ENCODE data around the gene MGARP. TPM values are rescaled to one million over a fixed set of nuclear protein-coding genes. Genes with fewer than 3 reads are reported as not detected.

Gene MGARP
- total and polyA plus RNA-seq, 7 experiments from 2014 or later = 0.29 to 0.70 (median 0.31) TPM; not detected in 3

GRCh38 chr4:139274790-139275189 lies 5.2 kb downstream of the MGARP start:
- H3K4me1 ChIP-seq (ENCODE audit: control insufficient read depth in 2 of 2, insufficient read depth in 2 of 2, low read length in 2 of 2) = peaks cover 0 to 12% of the 10 kb centered on the region in 2 donors
- Mint-ChIP-seq H3K9me3 (no peaks in the 10 kb centered on the region), H3K36me3 (peaks cover 0 to 4% (median 0%) of the 10 kb centered on the region in 5 donors), H3K27ac (no peak overlapping the region), H3K4me1 (peaks cover 11 to 16% (median 13%) of the 10 kb centered on the region in 7 donors), H3K4me3 (no peak overlapping the region), H3K27me3 (peaks cover 30 to 44% (median 39%) of the 10 kb centered on the region in 5 donors)
- ChIA-PET POLR2A (interaction anchor here (1.0 kb wide), 1 partner anchor 47 kb away, joined by 4 read pairs; no protein-coding TSS in a partner anchor), CTCF (no interaction called here)
- H3K27ac ChIP-seq (ENCODE audit: low read depth, low read length) = no peak overlapping the region
- ATAC-seq (no peak), DNase-seq (no peak)
- peaks cover 3 to 19% of the 10 kb centered on the region in 2 donors for H3K27me3 ChIP-seq (ENCODE audit: control insufficient read depth in 2 of 2, insufficient read depth in 2 of 2, low read length in 2 of 2)
- no peaks in the 10 kb centered on the region for H3K9me3 ChIP-seq (ENCODE audit: control insufficient read depth in 2 of 3, low read length in 3 of 3)
- H3K4me3 ChIP-seq (ENCODE audit: low read length) = no peak overlapping the region
- intact Hi-C loops (cut with micrococcal nuclease) = no loop called here
- no peaks in the 10 kb centered on the region for H3K36me3 ChIP-seq (ENCODE audit: control insufficient read depth in 2 of 3, insufficient read depth in 3 of 3, low read length in 3 of 3)

- Histone ChIP-seq H3K9me3 (ENCODE audit: control insufficient read depth in 2 of 3, low read length in 3 of 3) (no peaks in the 10 kb centered on the region), H3K4me3 (ENCODE audit: low read length) (no peak overlapping the region), H3K4me1 (ENCODE audit: control insufficient read depth in 2 of 2, insufficient read depth in 2 of 2, low read length in 2 of 2) (peaks cover 0 to 2% of the 10 kb centered on the region in 2 donors), H3K36me3 (ENCODE audit: control insufficient read depth in 2 of 3, insufficient read depth in 3 of 3, low read length in 3 of 3) (no peaks in the 10 kb centered on the region), H3K27ac (ENCODE audit: low read depth, low read length) (no peak overlapping the region), H3K27me3 (ENCODE audit: control insufficient read depth in 2 of 2, insufficient read depth in 2 of 2, low read length in 2 of 2) (peaks cover 3 to 9% of the 10 kb centered on the region in 2 donors)
- Mint-ChIP-seq H3K36me3 (peaks cover 0 to 4% (median 0%) of the 10 kb centered on the region in 5 donors), H3K9me3 (no peaks in the 10 kb centered on the region), H3K4me3 (no peak overlapping the region), H3K27ac (no peak overlapping the region), H3K4me1 (peaks cover 2 to 7% (median 4%) of the 10 kb centered on the region in 7 donors), H3K27me3 (peaks cover 21 to 36% (median 31%) of the 10 kb centered on the region in 5 donors)
- intact Hi-C loops (cut with micrococcal nuclease) = no loop called here
- POLR2A ChIA-PET = no interaction called here
- CTCF ChIA-PET = no interaction called here
- ATAC-seq = no peak
- DNase-seq = no peak
Measured at GRCh38 chr4:139273835-139274234, 6.2 kb downstream of the MGARP start.

GRCh38 chr4:139267301-139267700 lies 12.7 kb downstream of the MGARP start:
- no peaks in the 10 kb centered on the region for H3K36me3 ChIP-seq (ENCODE audit: control insufficient read depth in 2 of 3, insufficient read depth in 3 of 3, low read length in 3 of 3)
- H3K36me3 Mint-ChIP-seq = no peaks in the 10 kb centered on the region
- peaks cover 9 to 20% (median 14%) of the 10 kb centered on the region in 7 donors for H3K4me1 Mint-ChIP-seq
- peak overlapping the region in 7 of 10 donors; percentile 26 to 93 (median 85) for H3K4me3 Mint-ChIP-seq
- ChIA-PET POLR2A (no interaction called here), CTCF (interaction anchor here (1.6 kb wide), 1 partner anchor 29 kb away, joined by 6 read pairs; no protein-coding TSS in a partner anchor)
- DNase-seq (no peak), ATAC-seq (no peak)
- H3K4me3 ChIP-seq (ENCODE audit: low read length) = peak overlapping the region; percentile 42
- no peaks in the 10 kb centered on the region for H3K9me3 Mint-ChIP-seq
- intact Hi-C loops (cut with micrococcal nuclease) = loop anchor here in 1 of 2 donors (2.0 kb wide), 1 partner anchor 28 kb away; no protein-coding TSS in a partner anchor
- peaks cover 0 to 18% (median 0%) of the 10 kb centered on the region in 5 donors for H3K27me3 Mint-ChIP-seq
- no peaks in the 10 kb centered on the region for H3K27me3 ChIP-seq (ENCODE audit: control insufficient read depth in 2 of 2, insufficient read depth in 2 of 2, low read length in 2 of 2)
- no peak overlapping the region for H3K27ac ChIP-seq (ENCODE audit: low read depth, low read length)
- H3K27ac Mint-ChIP-seq = peak overlapping the region in 2 of 9 donors; percentile 63 to 75
- peaks cover 12 to 14% of the 10 kb centered on the region in 2 donors for H3K4me1 ChIP-seq (ENCODE audit: control insufficient read depth in 2 of 2, insufficient read depth in 2 of 2, low read length in 2 of 2)
- no peaks in the 10 kb centered on the region for H3K9me3 ChIP-seq (ENCODE audit: control insufficient read depth in 2 of 3, low read length in 3 of 3)

GRCh38 chr4:139266583-139267257 lies 13.3 kb downstream of the MGARP start:
- Mint-ChIP-seq H3K4me1 (peaks cover 9 to 20% (median 14%) of the 10 kb centered on the region in 7 donors), H3K9me3 (no peaks in the 10 kb centered on the region), H3K27ac (peak overlapping the region in 8 of 9 donors; percentile 4 to 86 (median 50)), H3K36me3 (no peaks in the 10 kb centered on the region), H3K4me3 (peak overlapping the region; percentile 58 to 93 (median 84)), H3K27me3 (peaks cover 0 to 18% (median 0%) of the 10 kb centered on the region in 5 donors)
- intact Hi-C loops (cut with micrococcal nuclease) = loop anchor here (1.0 to 2.0 kb wide), 4 partner anchors 12 to 88 kb away; no protein-coding TSS in a partner anchor
- CTCF ChIA-PET = interaction anchor here (0.6 to 1.6 kb wide), 3 partner anchors 10 to 233 kb away, joined by 3 to 6 read pairs (median 3); no protein-coding TSS in a partner anchor
- Histone ChIP-seq H3K36me3 (ENCODE audit: control insufficient read depth in 2 of 3, insufficient read depth in 3 of 3, low read length in 3 of 3) (no peaks in the 10 kb centered on the region), H3K27me3 (ENCODE audit: control insufficient read depth in 2 of 2, insufficient read depth in 2 of 2, low read length in 2 of 2) (no peaks in the 10 kb centered on the region), H3K9me3 (ENCODE audit: control insufficient read depth in 2 of 3, low read length in 3 of 3) (no peaks in the 10 kb centered on the region), H3K4me3 (ENCODE audit: low read length) (peak overlapping the region; percentile 42), H3K27ac (ENCODE audit: low read depth, low read length) (no peak overlapping the region), H3K4me1 (ENCODE audit: control insufficient read depth in 2 of 2, insufficient read depth in 2 of 2, low read length in 2 of 2) (peaks cover 12 to 14% of the 10 kb centered on the region in 2 donors)
- DNase-seq (peak in 8 of 9 donors; percentile 14 to 72 (median 20)), ATAC-seq (peak; percentile 96)
- POLR2A ChIA-PET = interaction anchor here (0.6 to 0.7 kb wide), 3 partner anchors 29 to 38 kb away, joined by 3 to 8 read pairs (median 3); partner anchors contain the start of gene NAA15

GRCh38 chr4:139266208-139266582 lies 13.8 kb downstream of the MGARP start:
- Mint-ChIP-seq H3K4me1 (peaks cover 9 to 20% (median 14%) of the 10 kb centered on the region in 7 donors), H3K27ac (peak overlapping the region in 5 of 9 donors; percentile 4 to 75 (median 43)), H3K9me3 (no peaks in the 10 kb centered on the region), H3K27me3 (peaks cover 0 to 22% (median 0%) of the 10 kb centered on the region in 5 donors), H3K4me3 (peak overlapping the region; percentile 58 to 93 (median 84)), H3K36me3 (no peaks in the 10 kb centered on the region)
- H3K36me3 ChIP-seq (ENCODE audit: control insufficient read depth in 2 of 3, insufficient read depth in 3 of 3, low read length in 3 of 3) = no peaks in the 10 kb centered on the region
- H3K4me3 ChIP-seq (ENCODE audit: low read length) = peak overlapping the region; percentile 42
- intact Hi-C loops (cut with micrococcal nuclease) = loop anchor here (1.0 to 2.0 kb wide), 4 partner anchors 12 to 88 kb away; no protein-coding TSS in a partner anchor
- ChIA-PET POLR2A (interaction anchor here (0.6 to 0.7 kb wide), 6 partner anchors 19 to 183 kb away, joined by 3 to 8 read pairs (median 3); partner anchors contain the start of gene NAA15), CTCF (interaction anchor here (0.6 to 1.6 kb wide), 3 partner anchors 9 to 233 kb away, joined by 3 to 6 read pairs (median 3); no protein-coding TSS in a partner anchor)
- ATAC-seq = no peak
- no peak for DNase-seq
- H3K27me3 ChIP-seq (ENCODE audit: control insufficient read depth in 2 of 2, insufficient read depth in 2 of 2, low read length in 2 of 2) = no peaks in the 10 kb centered on the region
- H3K4me1 ChIP-seq (ENCODE audit: control insufficient read depth in 2 of 2, insufficient read depth in 2 of 2, low read length in 2 of 2) = peaks cover 12 to 14% of the 10 kb centered on the region in 2 donors
- no peak overlapping the region for H3K27ac ChIP-seq (ENCODE audit: low read depth, low read length)
- H3K9me3 ChIP-seq (ENCODE audit: control insufficient read depth in 2 of 3, low read length in 3 of 3) = no peaks in the 10 kb centered on the region

- peaks cover 9 to 20% (median 14%) of the 10 kb centered on the region in 7 donors for H3K4me1 Mint-ChIP-seq
- no peaks in the 10 kb centered on the region for H3K36me3 Mint-ChIP-seq
- no peaks in the 10 kb centered on the region for H3K36me3 ChIP-seq (ENCODE audit: control insufficient read depth in 2 of 3, insufficient read depth in 3 of 3, low read length in 3 of 3)
- ChIA-PET POLR2A (interaction anchor here (0.6 to 0.7 kb wide), 4 partner anchors 19 to 183 kb away, joined by 3 read pairs; no protein-coding TSS in a partner anchor), CTCF (interaction anchor here (1.6 kb wide), 1 partner anchor 30 kb away, joined by 6 read pairs; no protein-coding TSS in a partner anchor)
- no peak overlapping the region for H3K4me3 ChIP-seq (ENCODE audit: low read length)
- no peaks in the 10 kb centered on the region for H3K9me3 Mint-ChIP-seq
- no peak overlapping the region for H3K27ac Mint-ChIP-seq
- no peaks in the 10 kb centered on the region for H3K9me3 ChIP-seq (ENCODE audit: control insufficient read depth in 2 of 3, low read length in 3 of 3)
- ATAC-seq = no peak
- no peak overlapping the region for H3K4me3 Mint-ChIP-seq
- no peaks in the 10 kb centered on the region for H3K27me3 ChIP-seq (ENCODE audit: control insufficient read depth in 2 of 2, insufficient read depth in 2 of 2, low read length in 2 of 2)
- no peak for DNase-seq
- no peak overlapping the region for H3K27ac ChIP-seq (ENCODE audit: low read depth, low read length)
- H3K4me1 ChIP-seq (ENCODE audit: control insufficient read depth in 2 of 2, insufficient read depth in 2 of 2, low read length in 2 of 2) = peaks cover 12 to 14% of the 10 kb centered on the region in 2 donors
- intact Hi-C loops (cut with micrococcal nuclease) = loop anchor here (1.0 to 2.0 kb wide), 4 partner anchors 13 to 87 kb away; no protein-coding TSS in a partner anchor
- peaks cover 0 to 22% (median 0%) of the 10 kb centered on the region in 5 donors for H3K27me3 Mint-ChIP-seq
Measured at GRCh38 chr4:139265654-139266053, 14.4 kb downstream of the MGARP start.

Measured in naive thymus-derived CD4-positive, alpha-beta T cell (primary cell).